Measurements from ENCODE around the gene CD151. TPM values are rescaled to one million over a fixed set of nuclear protein-coding genes. Genes with fewer than 3 reads are reported as not detected.

Gene CD151
- total and polyA plus RNA-seq, 4 experiments from 2014 or later = 9.7 to 24.8 (median 22.1) TPM

- Histone ChIP-seq H3K36me3 (ENCODE audit: insufficient read depth, low read length) (peaks cover 13% of the 10 kb centered on the region), H3K27me3 (ENCODE audit: insufficient read depth, low read length) (no peaks in the 10 kb centered on the region), H3K4me3 (ENCODE audit: low read length in 2 of 2) (no peak overlapping the region), H3K4me1 (ENCODE audit: insufficient read depth, low read length) (peaks cover 35% of the 10 kb centered on the region), H3K27ac (ENCODE audit: low read depth, low read length) (no peak overlapping the region), H3K9me3 (ENCODE audit: control insufficient read depth in 1 of 2, low read length in 2 of 2) (no peaks in the 10 kb centered on the region)
- ChIA-PET CTCF (ENCODE audit: partially characterized antibody) (no interaction called here), POLR2A (ENCODE audit: partially characterized antibody) (interaction anchor here (1.3 to 2.5 kb wide), 2 partner anchors 14 to 17 kb away, joined by 3 to 9 read pairs; partner anchors contain the start of gene PNPLA2)
- no peak overlapping the region for H3K27ac Mint-ChIP-seq
- no peak for DNase-seq
- no peak overlapping the region for H3K4me3 Mint-ChIP-seq
- peaks cover 4 to 30% (median 14%) of the 10 kb centered on the region in 4 donors for H3K4me1 Mint-ChIP-seq
- H3K9me3 Mint-ChIP-seq = peaks cover 0 to 1% (median 0%) of the 10 kb centered on the region in 8 donors
- peaks cover 0 to 13% of the 10 kb centered on the region in 2 donors for H3K36me3 Mint-ChIP-seq
- intact Hi-C loops (cut with micrococcal nuclease) = no loop called here
- H3K27me3 Mint-ChIP-seq = no peaks in the 10 kb centered on the region
Observed at GRCh38 chr11:836700-837099, 3.9 kb downstream of the CD151 start.

GRCh38 chr11:837189-837989, 4.6 kb downstream of the CD151 start:
- CTCF ChIA-PET (ENCODE audit: partially characterized antibody) = interaction anchor here (1.0 kb wide), 1 partner anchor 10 kb away, joined by 3 read pairs; no protein-coding TSS in a partner anchor
- Mint-ChIP-seq H3K4me3 (no peak overlapping the region), H3K9me3 (peaks cover 0 to 1% (median 0%) of the 10 kb centered on the region in 8 donors), H3K4me1 (peaks cover 4 to 29% (median 13%) of the 10 kb centered on the region in 4 donors), H3K27ac (no peak overlapping the region), H3K27me3 (no peaks in the 10 kb centered on the region), H3K36me3 (peaks cover 0 to 15% of the 10 kb centered on the region in 2 donors)
- no peaks in the 10 kb centered on the region for H3K27me3 ChIP-seq (ENCODE audit: insufficient read depth, low read length)
- peaks cover 30% of the 10 kb centered on the region for H3K4me1 ChIP-seq (ENCODE audit: insufficient read depth, low read length)
- H3K9me3 ChIP-seq (ENCODE audit: control insufficient read depth in 1 of 2, low read length in 2 of 2) = no peaks in the 10 kb centered on the region
- H3K36me3 ChIP-seq (ENCODE audit: insufficient read depth, low read length) = peaks cover 13% of the 10 kb centered on the region
- POLR2A ChIA-PET (ENCODE audit: partially characterized antibody) = interaction anchor here (1.3 to 2.5 kb wide), 2 partner anchors 15 to 18 kb away, joined by 3 to 9 read pairs; partner anchors contain the start of gene PNPLA2
- no peak overlapping the region for H3K4me3 ChIP-seq (ENCODE audit: low read length in 2 of 2)
- H3K27ac ChIP-seq (ENCODE audit: low read depth, low read length) = no peak overlapping the region
- no peak for DNase-seq
- intact Hi-C loops (cut with micrococcal nuclease) = no loop called here

GRCh38 chr11:837990-838307, 5.2 kb downstream of the CD151 start:
- DNase-seq = no peak
- H3K9me3 Mint-ChIP-seq = peaks cover 0 to 1% (median 0%) of the 10 kb centered on the region in 8 donors
- no peak overlapping the region for H3K4me3 Mint-ChIP-seq
- intact Hi-C loops (cut with micrococcal nuclease) = no loop called here
- no peak overlapping the region for H3K27ac Mint-ChIP-seq
- Histone ChIP-seq H3K9me3 (ENCODE audit: control insufficient read depth in 1 of 2, low read length in 2 of 2) (no peaks in the 10 kb centered on the region), H3K27ac (ENCODE audit: low read depth, low read length) (no peak overlapping the region), H3K27me3 (ENCODE audit: insufficient read depth, low read length) (no peaks in the 10 kb centered on the region), H3K4me1 (ENCODE audit: insufficient read depth, low read length) (peaks cover 29% of the 10 kb centered on the region), H3K4me3 (ENCODE audit: low read length in 2 of 2) (no peak overlapping the region), H3K36me3 (ENCODE audit: insufficient read depth, low read length) (peaks cover 13% of the 10 kb centered on the region)
- CTCF ChIA-PET (ENCODE audit: partially characterized antibody) = interaction anchor here (1.0 kb wide), 1 partner anchor 9 kb away, joined by 3 read pairs; no protein-coding TSS in a partner anchor
- H3K4me1 Mint-ChIP-seq = peaks cover 4 to 29% (median 13%) of the 10 kb centered on the region in 4 donors
- POLR2A ChIA-PET (ENCODE audit: partially characterized antibody) = interaction anchor here (0.6 to 2.5 kb wide), 2 partner anchors 9 to 18 kb away, joined by 3 to 9 read pairs; partner anchors contain the start of gene PNPLA2
- H3K36me3 Mint-ChIP-seq = peaks cover 0 to 15% of the 10 kb centered on the region in 2 donors
- H3K27me3 Mint-ChIP-seq = no peaks in the 10 kb centered on the region

GRCh38 chr11:838441-839279, 5.9 kb downstream of the CD151 start:
- H3K4me1 ChIP-seq (ENCODE audit: insufficient read depth, low read length) = peaks cover 31% of the 10 kb centered on the region
- peaks cover 13% of the 10 kb centered on the region for H3K36me3 ChIP-seq (ENCODE audit: insufficient read depth, low read length)
- DNase-seq = no peak
- ChIA-PET POLR2A (ENCODE audit: partially characterized antibody) (interaction anchor here (0.6 kb wide), 1 partner anchor 9 kb away, joined by 3 read pairs; no protein-coding TSS in a partner anchor), CTCF (ENCODE audit: partially characterized antibody) (no interaction called here)
- H3K27ac Mint-ChIP-seq = peak overlapping the region in 1 of 7 donors; percentile 37
- H3K27ac ChIP-seq (ENCODE audit: low read depth, low read length) = no peak overlapping the region
- intact Hi-C loops (cut with micrococcal nuclease) = no loop called here
- no peaks in the 10 kb centered on the region for H3K9me3 ChIP-seq (ENCODE audit: control insufficient read depth in 1 of 2, low read length in 2 of 2)
- no peaks in the 10 kb centered on the region for H3K27me3 Mint-ChIP-seq
- no peak overlapping the region for H3K4me3 ChIP-seq (ENCODE audit: low read length in 2 of 2)
- H3K4me3 Mint-ChIP-seq = peak overlapping the region in 1 of 8 donors; percentile 52
- H3K9me3 Mint-ChIP-seq = peaks cover 0 to 1% (median 0%) of the 10 kb centered on the region in 8 donors
- H3K4me1 Mint-ChIP-seq = peaks cover 4 to 32% (median 14%) of the 10 kb centered on the region in 4 donors
- no peaks in the 10 kb centered on the region for H3K27me3 ChIP-seq (ENCODE audit: insufficient read depth, low read length)
- peaks cover 0 to 17% of the 10 kb centered on the region in 2 donors for H3K36me3 Mint-ChIP-seq

GRCh38 chr11:839280-839623, 6.5 kb downstream of the CD151 start:
- Histone ChIP-seq H3K9me3 (ENCODE audit: control insufficient read depth in 1 of 2, low read length in 2 of 2) (no peaks in the 10 kb centered on the region), H3K4me1 (ENCODE audit: insufficient read depth, low read length) (peaks cover 31% of the 10 kb centered on the region), H3K27ac (ENCODE audit: low read depth, low read length) (no peak overlapping the region), H3K4me3 (ENCODE audit: low read length in 2 of 2) (no peak overlapping the region), H3K36me3 (ENCODE audit: insufficient read depth, low read length) (peaks cover 13% of the 10 kb centered on the region), H3K27me3 (ENCODE audit: insufficient read depth, low read length) (no peaks in the 10 kb centered on the region)
- H3K27me3 Mint-ChIP-seq = no peaks in the 10 kb centered on the region
- ChIA-PET CTCF (ENCODE audit: partially characterized antibody) (no interaction called here), POLR2A (ENCODE audit: partially characterized antibody) (no interaction called here)
- no peak overlapping the region for H3K4me3 Mint-ChIP-seq
- peaks cover 0 to 1% (median 0%) of the 10 kb centered on the region in 8 donors for H3K9me3 Mint-ChIP-seq
- DNase-seq = no peak
- peaks cover 4 to 29% (median 15%) of the 10 kb centered on the region in 4 donors for H3K4me1 Mint-ChIP-seq
- peaks cover 0 to 17% of the 10 kb centered on the region in 2 donors for H3K36me3 Mint-ChIP-seq
- H3K27ac Mint-ChIP-seq = peak overlapping the region in 1 of 7 donors; percentile 78
- intact Hi-C loops (cut with micrococcal nuclease) = no loop called here

- intact Hi-C loops (cut with micrococcal nuclease) = no loop called here
- no peaks in the 10 kb centered on the region for H3K27me3 Mint-ChIP-seq
- peaks cover 0 to 1% (median 0%) of the 10 kb centered on the region in 8 donors for H3K9me3 Mint-ChIP-seq
- CTCF ChIA-PET (ENCODE audit: partially characterized antibody) = interaction anchor here (1.1 kb wide), 1 partner anchor 21 kb away, joined by 4 read pairs; the partner anchor contains the start of gene PNPLA2
- no peak overlapping the region for H3K4me3 ChIP-seq (ENCODE audit: low read length in 2 of 2)
- H3K9me3 ChIP-seq (ENCODE audit: control insufficient read depth in 1 of 2, low read length in 2 of 2) = no peaks in the 10 kb centered on the region
- POLR2A ChIA-PET (ENCODE audit: partially characterized antibody) = interaction anchor here (4.8 to 5.2 kb wide), 2 partner anchors 8 to 20 kb away, joined by 57 to 67 read pairs; partner anchors contain the start of genes CD151 and PNPLA2
- H3K4me1 Mint-ChIP-seq = peaks cover 4 to 31% (median 15%) of the 10 kb centered on the region in 4 donors
- H3K27ac ChIP-seq (ENCODE audit: low read depth, low read length) = no peak overlapping the region
- peak overlapping the region in 4 of 7 donors; percentile 52 to 78 (median 68) for H3K27ac Mint-ChIP-seq
- no peak for DNase-seq
- H3K36me3 ChIP-seq (ENCODE audit: insufficient read depth, low read length) = peaks cover 13% of the 10 kb centered on the region
- peaks cover 31% of the 10 kb centered on the region for H3K4me1 ChIP-seq (ENCODE audit: insufficient read depth, low read length)
- H3K27me3 ChIP-seq (ENCODE audit: insufficient read depth, low read length) = no peaks in the 10 kb centered on the region
- H3K36me3 Mint-ChIP-seq = peaks cover 0 to 17% of the 10 kb centered on the region in 2 donors
- peak overlapping the region; percentile 20 to 89 (median 72) for H3K4me3 Mint-ChIP-seq
Observed at GRCh38 chr11:839875-840617, 7.3 kb downstream of the CD151 start.
